ENCODE data around the gene KCNAB1.

DNA sequence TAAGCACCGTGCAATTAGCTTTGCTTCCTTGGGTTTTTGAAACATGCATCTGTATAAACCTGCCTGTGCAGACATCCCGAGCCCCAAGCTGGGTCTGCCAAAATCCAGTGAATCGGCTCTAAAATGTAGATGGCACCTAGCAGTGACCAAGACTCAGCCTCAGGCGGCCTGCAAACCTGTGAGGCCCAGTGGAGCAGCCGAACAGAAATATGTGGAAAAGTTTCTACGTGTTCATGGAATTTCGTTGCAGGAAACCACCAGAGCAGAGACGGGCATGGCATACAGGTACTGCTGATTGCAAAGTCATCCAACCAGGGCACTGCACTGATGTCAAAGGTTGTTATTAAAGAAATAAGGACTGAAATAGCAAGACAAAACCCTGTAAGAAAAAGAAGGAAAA, 22.8 kb downstream of the KCNAB1 start:
- TF ChIP-seq SP1 (IDR thresholded peaks at IDR 0.05) (no peak), BHLHE40 (IDR thresholded peaks at IDR 0.05; ENCODE audit: borderline replicate concordance) (no peak), FOXM1 (IDR thresholded peaks at IDR 0.05; ENCODE audit: borderline replicate concordance) (no peak), FOXA1 (IDR thresholded peaks at IDR 0.05) (no peak), L3MBTL2 (conservative IDR thresholded peaks at IDR 0.05) (no peak), HDGF (IDR thresholded peaks at IDR 0.05; ENCODE audit: borderline replicate concordance) (no peak), FOXK2 (IDR thresholded peaks at IDR 0.05) (no peak), NFRKB (IDR thresholded peaks at IDR 0.05) (no peak)
- TF ChIP-seq, protein P1, sequence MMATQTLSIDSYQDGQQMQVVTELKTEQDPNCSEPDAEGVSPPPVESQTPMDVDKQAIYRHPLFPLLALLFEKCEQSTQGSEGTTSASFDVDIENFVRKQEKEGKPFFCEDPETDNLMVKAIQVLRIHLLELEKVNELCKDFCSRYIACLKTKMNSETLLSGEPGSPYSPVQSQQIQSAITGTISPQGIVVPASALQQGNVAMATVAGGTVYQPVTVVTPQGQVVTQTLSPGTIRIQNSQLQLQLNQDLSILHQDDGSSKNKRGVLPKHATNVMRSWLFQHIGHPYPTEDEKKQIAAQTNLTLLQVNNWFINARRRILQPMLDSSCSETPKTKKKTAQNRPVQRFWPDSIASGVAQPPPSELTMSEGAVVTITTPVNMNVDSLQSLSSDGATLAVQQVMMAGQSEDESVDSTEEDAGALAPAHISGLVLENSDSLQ (IDR thresholded peaks at IDR 0.05), result no peak

All from HEK293T (cell line).